Panc1 (cell line): ENCODE measurements around the gene UAP1. TPM values are rescaled to one million over a fixed set of nuclear protein-coding genes. Genes with fewer than 3 reads are reported as not detected.

Experiments
- ATAC-seq: fragments of 200-7000 bp; cut with Tn5 transposase; 2 replicates; pipeline ENCODE4 v1.9.1; 2020; ENCODE audit warnings: mild to moderate bottlenecking, moderate library complexity
- BruUV-seq: library from RNA; stranded (reverse); fragments of 400-500 nt; replicated peaks from 2 replicates; lab custom pipeline; 2021; lab: Mats Ljungman, UMichigan
- CTCF ChIA-PET: fragments of 300-600 bp; sonication (Branson Sonifier 250); formaldehyde crosslinking; loops from one replicate; lab custom pipeline; 2022; ENCODE audit warnings: antibody characterized with exemption; lab: Charles Lee
- POLR2A ChIA-PET: fragments of 300-600 bp; sonication (Branson Sonifier 250); formaldehyde crosslinking; loops from one replicate; lab custom pipeline; 2022; ENCODE audit warnings: antibody characterized with exemption; lab: Charles Lee
- DNase-seq: peaks from one replicate; pipeline ENCODE4 v3.0.0-alpha.2; 2010; ENCODE audit warnings: low read depth, low spot score
- H3K27ac ChIP-seq: 2 replicates; pipeline ENCODE4 v1.5.1; 2011; ENCODE audit warnings: mild to moderate bottlenecking, low read length, inconsistent platforms
- H3K27me3 ChIP-seq: fragments of 200-500 bp; sonication (Bioruptor generic); 2 replicates; pipeline ENCODE4 v1.6.0; 2014; ENCODE audit warnings: low read length, inconsistent platforms; ENCODE audit not compliant: control insufficient read depth, insufficient read depth
- H3K36me3 ChIP-seq: fragments of 200-500 bp; sonication (Bioruptor generic); 2 replicates; pipeline ENCODE4 v1.5.1; 2014; ENCODE audit warnings: inconsistent platforms, mild to moderate bottlenecking, low read length, moderate library complexity; ENCODE audit not compliant: control insufficient read depth, insufficient read depth
- H3K4me1 ChIP-seq: 2 replicates; pipeline ENCODE4 v1.5.1; 2011; ENCODE audit warnings: inconsistent platforms, mild to moderate bottlenecking, low read length, moderate library complexity; ENCODE audit not compliant: control insufficient read depth, insufficient read depth
- H3K4me3 ChIP-seq, 2 experiments: 2 replicates each; pipeline ENCODE4 v1.5.1; 2011 to 2012; ENCODE audit warnings: low read depth in 2 of 2, low read length in 2 of 2, mild to moderate bottlenecking in 2 of 2, inconsistent platforms in 1 of 2, moderate library complexity in 1 of 2
- H3K9me3 ChIP-seq: fragments of 200-500 bp; sonication (Bioruptor generic); 2 replicates; pipeline ENCODE4 v1.5.1; 2014; ENCODE audit warnings: low read depth, mild to moderate bottlenecking, inconsistent platforms, low read length, moderate library complexity; ENCODE audit not compliant: control insufficient read depth, insufficient read depth
- POLR2AphosphoS5 ChIP-seq: IDR thresholded peaks from 2 replicates; pipeline ENCODE4 v1.6.1; 2012; ENCODE audit warnings: mild to moderate bottlenecking, low read depth, low read length, moderate library complexity
- REST ChIP-seq, 2 experiments: IDR thresholded peaks; 2 replicates each; pipeline ENCODE4 v1.6.1; 2011 to 2012; ENCODE audit warnings: low read depth in 2 of 2, control low read depth in 1 of 2, low read length in 1 of 2, mild to moderate bottlenecking in 1 of 2, moderate library complexity in 1 of 2; ENCODE audit not compliant: insufficient read depth in 1 of 2
- SIN3A ChIP-seq: IDR thresholded peaks from 2 replicates; pipeline ENCODE4 v1.6.1; 2012; ENCODE audit warnings: low read depth, mild to moderate bottlenecking, low read length, moderate library complexity, borderline replicate concordance; ENCODE audit not compliant: insufficient read depth
- TCF7L2 ChIP-seq: IDR thresholded peaks from 2 replicates; pipeline ENCODE4 v1.6.1; 2011; ENCODE audit warnings: mild to moderate bottlenecking, low read depth, low read length, inconsistent platforms
- in situ Hi-C: cut with HindIII; loops from 2 replicates; pipeline ENCODE4 v1.10.0; 2016; ENCODE audit warnings: low sequenced_read_pairs, low pct_unique_long_range_greater_than_20kb
- intact Hi-C: fragments of 100-400 bp; cut with micrococcal nuclease; formaldehyde crosslinking; loops from one replicate; pipeline ENCODE4 v1.10.0; 2022; ENCODE audit not compliant: unreplicated experiment
- total RNA-seq: library from RNA; stranded (reverse); gene quantifications from one replicate; pipeline ENCODE4 v1.2.1, GENCODE V29; 2021; ENCODE audit not compliant: unreplicated experiment
- TF ChIP-seq, protein P1 (sequence below): fragments of 450-650 bp; IDR thresholded peaks from 2 replicates; pipeline ENCODE4 v1.5.1; 2017; ENCODE audit warnings: mild to moderate bottlenecking

Gene UAP1
- total RNA-seq, 1 experiment from 2014 or later = 97.7 TPM

DNA sequence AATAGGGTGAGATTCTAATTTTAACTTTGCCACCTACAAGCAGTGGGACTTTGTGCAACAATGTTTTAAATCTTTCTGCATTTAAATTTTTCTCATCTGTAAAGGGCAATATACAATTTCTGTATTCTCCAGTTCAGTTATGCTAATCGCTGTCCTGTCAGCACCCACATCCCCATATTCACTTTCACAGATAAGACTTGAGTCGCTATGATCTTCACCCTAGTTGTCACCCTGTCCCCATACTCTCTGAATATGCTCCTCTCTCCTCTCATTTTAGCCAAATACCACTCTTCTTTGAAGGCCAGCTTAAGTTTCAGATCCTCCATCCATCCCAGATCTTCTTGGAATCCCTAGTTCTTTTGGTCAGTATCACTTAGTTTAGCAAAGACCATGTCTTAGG lies 79.6 kb downstream of the UAP1 start:
- intact Hi-C loops (no loop called here), in situ Hi-C loops (no loop called here)
- ATAC-seq (no peak), DNase-seq (no peak)
- no peak overlapping the region for H3K4me3 ChIP-seq
- BruUV-seq = no TSS peak
- ChIA-PET CTCF (no interaction called here), POLR2A (no interaction called here)
- H3K4me1 ChIP-seq = no peaks in the 10 kb centered on the region
- H3K9me3 ChIP-seq = no peaks in the 10 kb centered on the region
- no peak overlapping the region for H3K27ac ChIP-seq
- H3K27me3 ChIP-seq = no peaks in the 10 kb centered on the region
- no peaks in the 10 kb centered on the region for H3K36me3 ChIP-seq
- TF ChIP-seq TCF7L2 = no peak
- TF ChIP-seq, protein P1, sequence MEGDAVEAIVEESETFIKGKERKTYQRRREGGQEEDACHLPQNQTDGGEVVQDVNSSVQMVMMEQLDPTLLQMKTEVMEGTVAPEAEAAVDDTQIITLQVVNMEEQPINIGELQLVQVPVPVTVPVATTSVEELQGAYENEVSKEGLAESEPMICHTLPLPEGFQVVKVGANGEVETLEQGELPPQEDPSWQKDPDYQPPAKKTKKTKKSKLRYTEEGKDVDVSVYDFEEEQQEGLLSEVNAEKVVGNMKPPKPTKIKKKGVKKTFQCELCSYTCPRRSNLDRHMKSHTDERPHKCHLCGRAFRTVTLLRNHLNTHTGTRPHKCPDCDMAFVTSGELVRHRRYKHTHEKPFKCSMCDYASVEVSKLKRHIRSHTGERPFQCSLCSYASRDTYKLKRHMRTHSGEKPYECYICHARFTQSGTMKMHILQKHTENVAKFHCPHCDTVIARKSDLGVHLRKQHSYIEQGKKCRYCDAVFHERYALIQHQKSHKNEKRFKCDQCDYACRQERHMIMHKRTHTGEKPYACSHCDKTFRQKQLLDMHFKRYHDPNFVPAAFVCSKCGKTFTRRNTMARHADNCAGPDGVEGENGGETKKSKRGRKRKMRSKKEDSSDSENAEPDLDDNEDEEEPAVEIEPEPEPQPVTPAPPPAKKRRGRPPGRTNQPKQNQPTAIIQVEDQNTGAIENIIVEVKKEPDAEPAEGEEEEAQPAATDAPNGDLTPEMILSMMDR = no peak
- no peak for TF ChIP-seq POLR2AphosphoS5
- TF ChIP-seq SIN3A = no peak
- no peak for TF ChIP-seq REST (IDR thresholded peaks at IDR 0.05; ENCODE audit: insufficient read depth in 1 of 2, low read depth in 2 of 2, low read length in 1 of 2)

- Histone ChIP-seq H3K4me1 (no peaks in the 10 kb centered on the region), H3K27me3 (no peaks in the 10 kb centered on the region), H3K36me3 (no peaks in the 10 kb centered on the region), H3K27ac (no peak overlapping the region), H3K9me3 (no peaks in the 10 kb centered on the region), H3K4me3 (no peak overlapping the region)
- DNase-seq (no peak), ATAC-seq (no peak)
- ChIA-PET CTCF (no interaction called here), POLR2A (no interaction called here)
- in situ Hi-C loops (no loop called here), intact Hi-C loops (no loop called here)
- no TSS peak for BruUV-seq
- TF ChIP-seq SIN3A (no peak), TCF7L2 (no peak), POLR2AphosphoS5 (no peak), REST (IDR thresholded peaks at IDR 0.05; ENCODE audit: insufficient read depth in 1 of 2, low read depth in 2 of 2, low read length in 1 of 2) (no peak)
- TF ChIP-seq, protein P1 = no peak
These were observed 83.4 kb downstream of the UAP1 start for GRCh38 chr1:162644986-162645314.
